CD4-positive, alpha-beta T cell treated with Interleukin-17A for 1 hour (primary cell): ENCODE data around the gene ARSB.

ENCODE experiments used
- DNase-seq: peaks from one replicate; pipeline ENCODE4 v3.0.0-alpha.2; 2020

The ARSB gene

GRCh38 chr5:78801413-78801812 lies 183.7 kb downstream of the ARSB start:
- no peak for DNase-seq

- no peak for DNase-seq
These were observed 185.7 kb downstream of the ARSB start for GRCh38 chr5:78799266-78800017.

- no peak for DNase-seq
These were observed 186.5 kb downstream of the ARSB start for GRCh38 chr5:78798673-78799029.

- DNase-seq, result no peak
These were observed 187.0 kb downstream of the ARSB start for GRCh38 chr5:78797936-78798672.

GRCh38 chr5:78795757-78796156 lies 189.4 kb downstream of the ARSB start:
- DNase-seq, result no peak

GRCh38 chr5:78794693-78795215 lies 190.4 kb downstream of the ARSB start:
- no peak for DNase-seq

- DNase-seq, result no peak
These were observed 191.0 kb downstream of the ARSB start for GRCh38 chr5:78793907-78794662.

GRCh38 chr5:78792345-78793055 lies 192.6 kb downstream of the ARSB start:
- DNase-seq, result no peak

GRCh38 chr5:78791501-78792100 lies 193.5 kb downstream of the ARSB start:
- DNase-seq, result no peak

GRCh38 chr5:78787783-78788182 lies 197.3 kb downstream of the ARSB start:
- no peak for DNase-seq

GRCh38 chr5:78785454-78785853 lies 199.7 kb downstream of the ARSB start:
- DNase-seq, result no peak

- no peak for DNase-seq
These were observed 201.5 kb downstream of the ARSB start for GRCh38 chr5:78783434-78784130.

- no peak for DNase-seq
These were observed 202.4 kb downstream of the ARSB start for GRCh38 chr5:78782728-78783127.

- DNase-seq, result no peak
These were observed 203.4 kb downstream of the ARSB start for GRCh38 chr5:78781611-78782286.

- no peak for DNase-seq
These were observed 205.1 kb downstream of the ARSB start for GRCh38 chr5:78779771-78780616.

GRCh38 chr5:78779262-78779661 lies 205.8 kb downstream of the ARSB start:
- DNase-seq, result no peak

GRCh38 chr5:78778538-78778937 lies 206.6 kb downstream of the ARSB start:
- DNase-seq, result no peak

GRCh38 chr5:78777901-78778300 lies 207.2 kb downstream of the ARSB start:
- DNase-seq, result no peak

- DNase-seq, result no peak
These were observed 208.5 kb downstream of the ARSB start for GRCh38 chr5:78776637-78777036.

GRCh38 chr5:78773655-78774054 lies 211.5 kb downstream of the ARSB start:
- no peak for DNase-seq
